Body of pancreas (tissue), 4 donors: ENCODE results near the gene KERA. TPM values are rescaled to one million over a fixed set of nuclear protein-coding genes. Genes with fewer than 3 reads are reported as not detected.

ENCODE experiments used
- ATAC-seq: fragments of 150-250 bp; one replicate; pipeline ENCODE4 v1.9.1; 2016
- DNase-seq, 4 donors: peaks; one replicate each; pipeline ENCODE4 v3.0.0-alpha.2; 2019
- H3K27ac ChIP-seq, 4 donors: fragments of 200-600 bp; sonication (generic); 1 replicate in 3 of 4; 2 replicates in 1 of 4; pipeline versions ENCODE4 v1.5.1 to v1.6.1; 2016 to 2019; ENCODE audit warnings: mild to moderate bottlenecking in 1 of 4, mixed read lengths in 1 of 4, moderate library complexity in 1 of 4
- H3K27me3 ChIP-seq, 2 donors: fragments of 200-600 bp; sonication (generic); one replicate each; pipeline ENCODE4 v1.6.0; 2016; ENCODE audit warnings: mild to moderate bottlenecking in 1 of 2
- H3K36me3 ChIP-seq, 2 donors: fragments of 200-600 bp; sonication (generic); replicated peaks in 1 of 2; 2 replicates each; pipeline ENCODE4 v1.5.1; 2016; ENCODE audit warnings: low read depth in 2 of 2; ENCODE audit not compliant: insufficient read depth in 1 of 2
- H3K4me1 ChIP-seq: fragments of 200-600 bp; sonication (generic); one replicate; pipeline ENCODE4 v1.6.0; 2016
- H3K4me3 ChIP-seq, 2 donors: fragments of 200-600 bp; sonication (generic); 1 replicate in 1 of 2; 2 replicates in 1 of 2; pipeline ENCODE4 v1.5.1; 2016 to 2019
- H3K9me3 ChIP-seq, 3 donors: fragments of 200-600 bp; sonication (generic); 1 replicate in 2 of 3; 2 replicates in 1 of 3; pipeline ENCODE4 v1.5.1; 2016
- POLR2A ChIP-seq, 3 donors: fragments of 450-650 bp; IDR thresholded peaks; one replicate each; pipeline ENCODE4 v1.6.1; 2016; ENCODE audit warnings: antibody characterized with exemption in 3 of 3, mild to moderate bottlenecking in 2 of 3
- WGBS, 2 donors: methylation state at CpG; one replicate each; pipeline ENCODE4 v1.1.5; 2017; 5-methylcytosine and 5-hydroxymethylcytosine counted together
- intact Hi-C: fragments of 100-400 bp; cut with DNase I; formaldehyde crosslinking; loops from one replicate; pipeline ENCODE4 v1.15.1; 2023
- total RNA-seq, 2 donors: library from RNA; depleted of rRNA; stranded (reverse); fragments of >200 nt; gene quantifications; one replicate each; pipeline ENCODE4 v1.1.0, GENCODE V29; 2016
- TF ChIP-seq, protein P1 (sequence below), 7 experiments: fragments of 450-650 bp in 4 of 7; fragments of 200-600 bp in 3 of 7; sonication (generic) in 3 of 7; IDR thresholded peaks; one replicate each; pipeline ENCODE4 v1.5.1; 2016 to 2019; ENCODE audit warnings: antibody characterized with exemption in 7 of 7

The KERA gene
- total RNA-seq, 2 donors from 2014 or later = not detected

GRCh38 chr12:91065396-91065795 lies 7.6 kb upstream of the KERA start:
- no peak for TF ChIP-seq POLR2A (IDR thresholded peaks at IDR 0.05)
- TF ChIP-seq, protein P1, sequence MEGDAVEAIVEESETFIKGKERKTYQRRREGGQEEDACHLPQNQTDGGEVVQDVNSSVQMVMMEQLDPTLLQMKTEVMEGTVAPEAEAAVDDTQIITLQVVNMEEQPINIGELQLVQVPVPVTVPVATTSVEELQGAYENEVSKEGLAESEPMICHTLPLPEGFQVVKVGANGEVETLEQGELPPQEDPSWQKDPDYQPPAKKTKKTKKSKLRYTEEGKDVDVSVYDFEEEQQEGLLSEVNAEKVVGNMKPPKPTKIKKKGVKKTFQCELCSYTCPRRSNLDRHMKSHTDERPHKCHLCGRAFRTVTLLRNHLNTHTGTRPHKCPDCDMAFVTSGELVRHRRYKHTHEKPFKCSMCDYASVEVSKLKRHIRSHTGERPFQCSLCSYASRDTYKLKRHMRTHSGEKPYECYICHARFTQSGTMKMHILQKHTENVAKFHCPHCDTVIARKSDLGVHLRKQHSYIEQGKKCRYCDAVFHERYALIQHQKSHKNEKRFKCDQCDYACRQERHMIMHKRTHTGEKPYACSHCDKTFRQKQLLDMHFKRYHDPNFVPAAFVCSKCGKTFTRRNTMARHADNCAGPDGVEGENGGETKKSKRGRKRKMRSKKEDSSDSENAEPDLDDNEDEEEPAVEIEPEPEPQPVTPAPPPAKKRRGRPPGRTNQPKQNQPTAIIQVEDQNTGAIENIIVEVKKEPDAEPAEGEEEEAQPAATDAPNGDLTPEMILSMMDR (IDR thresholded peaks at IDR 0.05) = no peak
- DNase-seq = no peak
- no peaks in the 10 kb centered on the region for H3K27me3 ChIP-seq
- H3K9me3 ChIP-seq = no peaks in the 10 kb centered on the region
- H3K4me3 ChIP-seq = no peak overlapping the region
- H3K27ac ChIP-seq = no peak overlapping the region
- ATAC-seq = no peak
- H3K36me3 ChIP-seq = no peaks in the 10 kb centered on the region
- 72 to 74% methylated on average over 3 of the region's 3 CpGs for WGBS, 2 donors
- H3K4me1 ChIP-seq = no peaks in the 10 kb centered on the region
- intact Hi-C loops = no loop called here

GRCh38 chr12:91064640-91065039 lies 6.8 kb upstream of the KERA start:
- TF ChIP-seq, protein P1 (IDR thresholded peaks at IDR 0.05) = no peak
- H3K4me1 ChIP-seq = no peaks in the 10 kb centered on the region
- no peak overlapping the region for H3K27ac ChIP-seq
- H3K36me3 ChIP-seq = no peaks in the 10 kb centered on the region
- no peak for DNase-seq
- H3K9me3 ChIP-seq = no peaks in the 10 kb centered on the region
- intact Hi-C loops = no loop called here
- no peak for ATAC-seq
- H3K27me3 ChIP-seq = no peaks in the 10 kb centered on the region
- 59 to 60% methylated on average over 3 of the region's 3 CpGs for WGBS, 2 donors
- no peak overlapping the region for H3K4me3 ChIP-seq

DNA sequence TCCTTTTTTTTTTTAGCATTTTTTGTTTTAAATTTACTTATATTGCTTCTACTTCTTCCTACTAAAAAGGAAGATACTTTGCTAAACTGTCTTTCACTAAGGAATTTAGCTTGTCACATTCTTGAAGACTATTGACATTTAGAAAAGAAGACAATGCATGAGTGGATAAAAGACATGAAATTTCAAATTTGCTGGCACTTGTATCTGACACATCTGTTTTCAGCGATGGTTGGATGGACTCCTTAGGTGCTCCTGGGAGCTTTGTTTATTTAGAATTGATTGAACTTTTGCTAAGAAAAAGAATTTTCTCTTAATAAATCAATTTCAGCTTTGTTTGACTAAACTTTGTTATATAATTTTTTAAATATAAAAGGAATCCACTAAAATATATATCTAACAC lies 3.3 kb upstream of the KERA start:
- DNase-seq (no peak), ATAC-seq (no peak)
- Histone ChIP-seq H3K4me3 (no peak overlapping the region), H3K9me3 (no peaks in the 10 kb centered on the region), H3K27me3 (no peaks in the 10 kb centered on the region), H3K4me1 (no peaks in the 10 kb centered on the region), H3K36me3 (no peaks in the 10 kb centered on the region), H3K27ac (no peak overlapping the region)
- TF ChIP-seq POLR2A (IDR thresholded peaks at IDR 0.05) = no peak
- TF ChIP-seq, protein P1 (IDR thresholded peaks at IDR 0.05) = no peak
- intact Hi-C loops = no loop called here
- 68 to 84% methylated on average over 1 of the region's 1 CpG for WGBS, 2 donors

- no peak overlapping the region for H3K27ac ChIP-seq
- ATAC-seq (no peak), DNase-seq (no peak)
- no peaks in the 10 kb centered on the region for H3K27me3 ChIP-seq
- no peak overlapping the region for H3K4me3 ChIP-seq
- TF ChIP-seq POLR2A (IDR thresholded peaks at IDR 0.05) = no peak
- TF ChIP-seq, protein P1 (IDR thresholded peaks at IDR 0.05) = no peak
- H3K9me3 ChIP-seq = no peaks in the 10 kb centered on the region
- intact Hi-C loops = no loop called here
- no peaks in the 10 kb centered on the region for H3K36me3 ChIP-seq
- no peaks in the 10 kb centered on the region for H3K4me1 ChIP-seq
These were observed 1.4 kb upstream of the KERA start for GRCh38 chr12:91059211-91059610.

DNA sequence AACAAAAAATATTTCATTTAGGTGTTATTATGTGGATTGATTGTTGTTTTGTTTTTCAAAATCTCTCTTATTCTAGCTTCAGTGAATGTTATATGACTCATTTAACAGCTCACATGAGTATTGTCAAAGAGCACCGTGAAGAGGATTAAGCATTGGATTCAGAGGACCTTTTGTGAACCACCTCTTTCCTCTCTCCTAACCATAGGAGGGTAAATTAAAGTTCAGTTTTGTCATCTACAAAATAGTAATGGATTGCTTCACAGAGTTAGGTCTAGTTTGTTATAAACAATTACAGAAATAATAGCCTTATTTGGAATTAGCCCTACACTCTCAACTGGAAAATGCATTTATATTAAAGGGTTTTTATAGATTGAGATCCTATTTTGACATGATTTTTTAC lies 962 bp upstream of the KERA start:
- DNase-seq = no peak
- Histone ChIP-seq H3K4me3 (no peak overlapping the region), H3K27me3 (no peaks in the 10 kb centered on the region), H3K9me3 (no peaks in the 10 kb centered on the region), H3K27ac (no peak overlapping the region), H3K36me3 (no peaks in the 10 kb centered on the region), H3K4me1 (no peaks in the 10 kb centered on the region)
- no peak for ATAC-seq
- intact Hi-C loops = no loop called here
- TF ChIP-seq POLR2A (IDR thresholded peaks at IDR 0.05) = no peak
- TF ChIP-seq, protein P1 (IDR thresholded peaks at IDR 0.05) = no peak
- WGBS, 2 donors = 69 to 76% methylated on average over 1 of the region's 1 CpG
